DMS114 treated with DMSO at 0.1 percent for 48 hours (cell line): ENCODE data around the gene CFAP97D2.

Source experiments
- DNase-seq: peaks from one replicate; lab custom pipeline; 2025; ENCODE audit not compliant: unreplicated experiment; lab: John Stamatoyannopoulos, UW

Gene CFAP97D2

GRCh38 chr13:114264886-114265611 lies 86.0 kb downstream of the CFAP97D2 start:
- no peak for DNase-seq

GRCh38 chr13:114266241-114266640 lies 87.2 kb downstream of the CFAP97D2 start:
- DNase-seq: no peak

- no peak for DNase-seq
Measured at GRCh38 chr13:114268344-114269280, 89.6 kb downstream of the CFAP97D2 start.

GRCh38 chr13:114269281-114269770 lies 90.3 kb downstream of the CFAP97D2 start:
- DNase-seq: no peak
